PC-3 (cell line): ENCODE data around the gene CBX6. TPM values are rescaled to one million over a fixed set of nuclear protein-coding genes. Genes with fewer than 3 reads are reported as not detected.

ENCODE experiments used
- ATAC-seq: fragments of 200-7000 bp; cut with Tn5 transposase; 2 replicates; pipeline ENCODE4 v1.9.1; 2020; ENCODE audit warnings: mild to moderate bottlenecking, moderate library complexity
- BruUV-seq: library from RNA; stranded (reverse); fragments of 400-500 nt; replicated peaks from 2 replicates; lab custom pipeline; 2021; lab: Mats Ljungman, UMichigan
- CTCF ChIA-PET: fragments of 300-600 bp; sonication (Branson Sonifier 250); formaldehyde crosslinking; loops from one replicate; lab custom pipeline; 2022; ENCODE audit warnings: antibody characterized with exemption; lab: Charles Lee
- POLR2A ChIA-PET: fragments of 300-600 bp; sonication (Branson Sonifier 250); formaldehyde crosslinking; loops from one replicate; lab custom pipeline; 2022; ENCODE audit warnings: antibody characterized with exemption; ENCODE audit not compliant: unreplicated experiment; lab: Charles Lee
- DNase-seq: peaks from one replicate; pipeline ENCODE4 v3.0.0-alpha.2; 2015
- H2AFZ ChIP-seq: fragments of 300-600 bp; sonication (generic); 2 replicates; pipeline ENCODE4 v1.6.0; 2016; ENCODE audit warnings: antibody characterized with exemption, low read length
- H3F3A ChIP-seq: fragments of 300-600 bp; sonication (generic); one replicate; pipeline ENCODE4 v1.6.0; 2017; ENCODE audit warnings: antibody characterized with exemption, low read length, control low read depth, mild to moderate bottlenecking; ENCODE audit not compliant: unreplicated experiment
- H3K27ac ChIP-seq: fragments of 300-600 bp; sonication (generic); 2 replicates; pipeline ENCODE4 v1.5.1; 2016; ENCODE audit warnings: mild to moderate bottlenecking, low read length
- H3K27me3 ChIP-seq: fragments of 300-600 bp; sonication (generic); 2 replicates; pipeline ENCODE4 v1.6.1; 2016; ENCODE audit warnings: low read length, mixed read lengths
- H3K36me3 ChIP-seq: fragments of 300-600 bp; sonication (generic); 2 replicates; pipeline ENCODE4 v1.6.1; 2016; ENCODE audit warnings: low read depth, mixed run types, low read length, mixed read lengths
- H3K4me1 ChIP-seq: fragments of 300-600 bp; sonication (generic); 2 replicates; pipeline ENCODE4 v1.5.1; 2016; ENCODE audit warnings: low read length; ENCODE audit not compliant: insufficient read depth
- H3K4me2 ChIP-seq: fragments of 300-600 bp; sonication (generic); 2 replicates; pipeline ENCODE4 v1.6.0; 2016; ENCODE audit warnings: low read length
- H3K4me3 ChIP-seq: fragments of 300-600 bp; sonication (generic); 2 replicates; pipeline ENCODE4 v1.5.1; 2016; ENCODE audit warnings: mild to moderate bottlenecking, low read length, mixed read lengths
- H3K79me2 ChIP-seq: fragments of 300-600 bp; sonication (generic); 2 replicates; pipeline ENCODE4 v1.6.1; 2017; ENCODE audit warnings: low read length, mixed read lengths
- H3K9ac ChIP-seq: fragments of 300-600 bp; sonication (generic); 2 replicates; pipeline ENCODE4 v1.6.0; 2016; ENCODE audit warnings: mild to moderate bottlenecking, low read length
- H3K9me2 ChIP-seq: fragments of 300-600 bp; sonication (generic); replicated peaks from 2 replicates; pipeline ENCODE4 v1.6.1; 2016; ENCODE audit warnings: mixed run types, low read length, mixed read lengths
- H3K9me3 ChIP-seq: fragments of 300-600 bp; sonication (generic); 2 replicates; pipeline ENCODE4 v1.6.1; 2016; ENCODE audit warnings: low read length, mixed read lengths
- H4K20me1 ChIP-seq: fragments of 300-600 bp; sonication (generic); 2 replicates; pipeline ENCODE4 v1.6.1; 2016; ENCODE audit warnings: low read length, mixed read lengths
- EZH2 ChIP-seq: fragments of 300-600 bp; sonication (generic); IDR thresholded peaks from one replicate; pipeline ENCODE4 v1.6.1; 2017; ENCODE audit warnings: antibody characterized with exemption, mild to moderate bottlenecking, low read length; ENCODE audit not compliant: unreplicated experiment
- EZH2phosphoT487 ChIP-seq: fragments of 300-600 bp; sonication (generic); IDR thresholded peaks from 2 replicates; pipeline ENCODE4 v1.6.1; 2018; ENCODE audit warnings: mild to moderate bottlenecking, antibody characterized with exemption, low read length, borderline replicate concordance
- intact Hi-C: fragments of 100-400 bp; cut with micrococcal nuclease; formaldehyde crosslinking; loops from 2 replicates; pipeline ENCODE4 v1.9.0; 2023
- total RNA-seq: library from RNA; depleted of rRNA; stranded (reverse); fragments of >200 nt; gene quantifications from 2 replicates; pipeline ENCODE4 v1.2.3, GENCODE V29; 2014
- TF ChIP-seq, protein P1 (sequence below): fragments of 300-600 bp; sonication (generic); conservative IDR thresholded peaks from 2 replicates; pipeline ENCODE4 v1.5.1; 2017; ENCODE audit warnings: antibody characterized with exemption, low read depth, mild to moderate bottlenecking, low read length

The CBX6 gene
- total RNA-seq, 1 experiment from 2014 or later = 37.5 TPM

DNA sequence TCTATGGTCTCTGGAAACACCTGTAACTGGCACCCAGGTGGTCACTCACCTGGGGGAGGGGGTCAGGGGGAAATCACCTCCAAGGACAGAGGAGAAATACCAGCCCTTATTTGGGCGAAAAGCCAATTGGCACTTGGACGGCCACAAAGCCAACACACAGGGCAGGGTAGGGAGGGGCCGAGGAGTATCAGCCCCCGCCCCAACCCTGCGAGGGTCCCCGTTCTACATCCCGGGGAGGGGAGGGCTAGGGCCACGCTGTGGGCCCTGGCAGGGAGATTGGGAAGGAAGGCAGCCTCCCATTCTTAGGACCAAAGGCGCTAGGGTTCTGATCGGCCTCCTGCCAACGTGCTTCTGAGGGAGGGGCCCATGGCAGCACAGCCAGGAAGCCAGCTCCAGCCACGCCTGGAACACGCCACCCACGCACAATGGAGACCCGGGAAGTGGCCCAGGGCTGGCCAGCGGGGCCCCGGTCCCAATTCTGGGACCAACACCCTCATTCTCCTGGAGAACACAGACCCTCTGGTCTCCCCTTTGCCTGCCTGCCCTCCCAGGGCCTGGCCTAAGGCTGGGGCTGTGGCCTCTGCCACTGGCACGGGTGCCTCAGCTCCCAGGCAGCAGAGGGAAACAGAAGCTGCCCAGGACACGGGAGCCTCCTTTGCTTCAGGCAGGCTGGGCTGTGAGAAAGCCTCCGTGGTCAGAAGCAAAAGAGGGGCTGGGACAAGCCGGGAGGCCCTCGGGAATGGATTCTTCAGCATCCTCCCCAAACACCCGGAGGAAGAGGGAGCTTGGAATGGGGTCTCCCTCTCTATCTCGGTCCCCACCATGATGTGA, 7.4 kb downstream of the CBX6 start:
- Histone ChIP-seq H3K4me1 (no peaks in the 10 kb centered on the region), H3K36me3 (peaks cover under 1% of the 10 kb centered on the region), H3F3A (no peaks in the 10 kb centered on the region), H3K9me3 (no peaks in the 10 kb centered on the region), H3K27me3 (no peaks in the 10 kb centered on the region), H3K9me2 (no peaks in the 10 kb centered on the region), H3K9ac (no peak overlapping the region), H4K20me1 (peaks cover under 1% of the 10 kb centered on the region; the same call in 1 of the 2 replicates), H3K79me2 (peaks cover 15% of the 10 kb centered on the region; the same call in 1 of the 2 replicates), H3K4me3 (no peak overlapping the region), H3K4me2 (no peak overlapping the region), H3K27ac (no peak overlapping the region), H2AFZ (no peak overlapping the region)
- TF ChIP-seq, protein P1, sequence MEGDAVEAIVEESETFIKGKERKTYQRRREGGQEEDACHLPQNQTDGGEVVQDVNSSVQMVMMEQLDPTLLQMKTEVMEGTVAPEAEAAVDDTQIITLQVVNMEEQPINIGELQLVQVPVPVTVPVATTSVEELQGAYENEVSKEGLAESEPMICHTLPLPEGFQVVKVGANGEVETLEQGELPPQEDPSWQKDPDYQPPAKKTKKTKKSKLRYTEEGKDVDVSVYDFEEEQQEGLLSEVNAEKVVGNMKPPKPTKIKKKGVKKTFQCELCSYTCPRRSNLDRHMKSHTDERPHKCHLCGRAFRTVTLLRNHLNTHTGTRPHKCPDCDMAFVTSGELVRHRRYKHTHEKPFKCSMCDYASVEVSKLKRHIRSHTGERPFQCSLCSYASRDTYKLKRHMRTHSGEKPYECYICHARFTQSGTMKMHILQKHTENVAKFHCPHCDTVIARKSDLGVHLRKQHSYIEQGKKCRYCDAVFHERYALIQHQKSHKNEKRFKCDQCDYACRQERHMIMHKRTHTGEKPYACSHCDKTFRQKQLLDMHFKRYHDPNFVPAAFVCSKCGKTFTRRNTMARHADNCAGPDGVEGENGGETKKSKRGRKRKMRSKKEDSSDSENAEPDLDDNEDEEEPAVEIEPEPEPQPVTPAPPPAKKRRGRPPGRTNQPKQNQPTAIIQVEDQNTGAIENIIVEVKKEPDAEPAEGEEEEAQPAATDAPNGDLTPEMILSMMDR = no peak
- no peak for TF ChIP-seq EZH2phosphoT487
- TF ChIP-seq EZH2 = no peak
- ChIA-PET CTCF (no interaction called here), POLR2A (no interaction called here)
- DNase-seq = no peak
- ATAC-seq = no peak
- BruUV-seq = no TSS peak
- intact Hi-C loops = no loop called here

DNA sequence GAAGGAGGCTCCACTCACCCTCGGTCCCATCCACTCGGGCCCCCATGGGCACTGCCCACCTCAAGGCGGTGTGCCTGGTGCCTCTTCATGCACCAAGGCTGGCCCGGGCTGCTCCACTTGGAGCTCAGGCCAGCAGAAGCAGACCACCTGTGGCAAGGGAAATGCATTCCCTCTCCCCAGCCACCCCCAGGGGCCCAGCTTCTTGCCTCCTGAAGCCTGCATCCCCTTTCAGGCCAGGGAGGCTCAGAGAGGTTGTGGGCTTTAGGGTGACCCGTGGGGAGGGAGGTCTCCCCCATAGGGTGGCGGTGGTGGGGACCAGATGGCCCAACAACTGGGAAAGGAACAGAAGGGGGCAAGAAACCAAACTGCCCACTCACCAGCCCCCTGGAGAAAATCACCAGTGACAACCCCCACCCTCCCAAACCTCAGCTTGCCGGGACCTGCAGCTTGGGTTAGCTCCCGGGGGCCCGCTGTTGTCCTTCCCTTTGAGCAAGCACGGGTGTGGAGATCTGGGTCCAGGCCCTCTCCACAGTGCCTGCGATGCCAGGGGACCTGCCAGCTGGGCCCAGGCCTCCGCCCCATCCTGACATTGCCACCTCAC, 8.4 kb downstream of the CBX6 start:
- ATAC-seq (no peak), DNase-seq (no peak)
- no peaks in the 10 kb centered on the region for H3K36me3 ChIP-seq
- intact Hi-C loops = no loop called here
- TF ChIP-seq, protein P1 = no peak
- TF ChIP-seq EZH2phosphoT487 = no peak
- no peak for TF ChIP-seq EZH2
- H3K4me2 ChIP-seq = no peak overlapping the region
- H2AFZ ChIP-seq = no peak overlapping the region
- H3K9ac ChIP-seq = no peak overlapping the region
- POLR2A ChIA-PET = no interaction called here
- H3K79me2 ChIP-seq = peaks cover 13% of the 10 kb centered on the region; the same call in 1 of the 2 replicates
- H3K9me2 ChIP-seq = no peaks in the 10 kb centered on the region
- H3K9me3 ChIP-seq = no peaks in the 10 kb centered on the region
- CTCF ChIA-PET = no interaction called here
- H3K27ac ChIP-seq = no peak overlapping the region
- H3K4me3 ChIP-seq = no peak overlapping the region
- H3F3A ChIP-seq = no peaks in the 10 kb centered on the region
- H3K27me3 ChIP-seq = no peaks in the 10 kb centered on the region
- BruUV-seq = no TSS peak
- no peaks in the 10 kb centered on the region for H3K4me1 ChIP-seq
- no peaks in the 10 kb centered on the region for H4K20me1 ChIP-seq
